ENCODE measurements around the gene MYO6. TPM values are rescaled to one million over a fixed set of nuclear protein-coding genes. Genes with fewer than 3 reads are reported as not detected.

MYO6 gene
- total RNA-seq, 1 experiment from 2014 or later = 44.1 TPM

- Histone ChIP-seq H3K4me1 (ENCODE audit: control insufficient read depth in 1 of 2, insufficient read depth in 2 of 2, low read length in 2 of 2) (peaks cover 9 to 15% of the 10 kb centered on the region in 2 experiments; a peak in 3 of 4 replicates), H3K9me2 (ENCODE audit: insufficient read depth) (no peaks in the 10 kb centered on the region), H3K9ac (ENCODE audit: low read length) (no peak overlapping the region), H3K9me3 (ENCODE audit: control insufficient read depth in 1 of 2, insufficient read depth in 1 of 2, low read depth in 1 of 2, low read length in 2 of 2) (no peaks in the 10 kb centered on the region), H3K79me2 (ENCODE audit: insufficient read depth, low read length) (peaks cover 54% of the 10 kb centered on the region), H3K27ac (ENCODE audit: low read depth, low read length) (no peak overlapping the region), H3K36me3 (ENCODE audit: control insufficient read depth in 1 of 2, insufficient read depth in 2 of 2, low read length in 2 of 2) (no peaks in the 10 kb centered on the region), H3K27me3 (ENCODE audit: insufficient read depth, low read length) (no peaks in the 10 kb centered on the region), H3K4me3 (replicated peaks in 1 of 2; ENCODE audit: low read depth in 1 of 2, low read length in 2 of 2) (no peak overlapping the region), H2AFZ (ENCODE audit: low read depth, low read length, poor library complexity, severe bottlenecking) (no peak overlapping the region), H4K20me1 (ENCODE audit: insufficient read depth) (no peaks in the 10 kb centered on the region), H3K4me2 (ENCODE audit: low read length) (no peak overlapping the region)
- intact Hi-C loops (cut with micrococcal nuclease) = no loop called here
- BruUV-seq (replicated peaks) = no TSS peak
- no peak for ATAC-seq
- TF ChIP-seq FOSL1 (IDR thresholded peaks at IDR 0.05; ENCODE audit: low read depth) = no peak
- TF ChIP-seq SIN3A (IDR thresholded peaks at IDR 0.05; ENCODE audit: low read depth) = no peak
- TF ChIP-seq POLR2A (IDR thresholded peaks at IDR 0.05; ENCODE audit: borderline replicate concordance, extremely low read depth, insufficient read depth, insufficient read length) = no peak
- TF ChIP-seq RAD21 (IDR thresholded peaks at IDR 0.05; ENCODE audit: low read depth) = no peak
- no peak for TF ChIP-seq EZH2phosphoT487 (IDR thresholded peaks at IDR 0.05; ENCODE audit: borderline replicate concordance)
- no peak for TF ChIP-seq CTCF (IDR thresholded peaks at IDR 0.05 in 2 of 3, conservative IDR thresholded peaks at IDR 0.05 in 1 of 3; ENCODE audit: borderline replicate concordance in 1 of 3, insufficient read depth in 1 of 3, low read depth in 2 of 3, low read length in 2 of 3)
- TF ChIP-seq YY1 (IDR thresholded peaks at IDR 0.05; ENCODE audit: extremely low read depth, insufficient replicate concordance, low read depth, low read length) = no peak
- no peak for TF ChIP-seq CBX3 (IDR thresholded peaks at IDR 0.05; ENCODE audit: low read depth)
- no peak for TF ChIP-seq TCF7L2 (IDR thresholded peaks at IDR 0.05; ENCODE audit: borderline replicate concordance, extremely low read depth, insufficient read depth, insufficient read length)
- ChIA-PET RAD21 (ENCODE audit: low non-redundant PET in 1 of 2, low total read pairs in 2 of 2, uncharacterized antibody in 2 of 2, unreplicated experiment in 2 of 2) (no interaction called here), POLR2A (no interaction called here), CTCF (no interaction called here)
- no peak for DNase-seq (ENCODE audit: low read depth, low spot score)
Measured at GRCh38 chr6:75794351-75794846, 45.4 kb downstream of the MYO6 start.

Measured in HCT116 (cell line).